T-helper 17 cell (primary cell): Measurements from ENCODE around the gene ARID3C. TPM values are rescaled to one million over a fixed set of nuclear protein-coding genes. Genes with fewer than 3 reads are reported as not detected.

Experiments used
- ATAC-seq: fragments of 150-1000 bp; cut with Tn5 transposase; 2 replicates; pipeline ENCODE4 v1.10.0; 2021; ENCODE audit warnings: mild to moderate bottlenecking, moderate library complexity
- DNase-seq, 3 donors: peaks; one replicate each; pipeline versions ENCODE4 v3.0.0 to v3.0.0-alpha.2; 2020 to 2021
- H3K9me3 ChIP-seq: one replicate; pipeline ENCODE4 v1.7.0; 2013; ENCODE audit warnings: low read length, mild to moderate bottlenecking; ENCODE audit not compliant: control insufficient read depth, poor library complexity, severe bottlenecking
- H3K27ac Mint-ChIP-seq: one replicate; pipeline ENCODE4 v1.8.0; 2022; ENCODE audit warnings: mild to moderate bottlenecking, moderate library complexity, mixed read lengths
- H3K27me3 Mint-ChIP-seq: one replicate; pipeline ENCODE4 v1.8.0; 2022; ENCODE audit warnings: mixed read lengths
- H3K36me3 Mint-ChIP-seq: one replicate; pipeline ENCODE4 v1.8.0; 2022; ENCODE audit warnings: low read depth, mixed read lengths
- H3K4me1 Mint-ChIP-seq: one replicate; pipeline ENCODE4 v1.8.0; 2022; ENCODE audit warnings: mild to moderate bottlenecking, mixed read lengths
- H3K4me3 Mint-ChIP-seq: one replicate; pipeline ENCODE4 v1.8.0; 2022; ENCODE audit warnings: mild to moderate bottlenecking, moderate library complexity, mixed read lengths
- total RNA-seq, 4 donors: library from RNA in 2 of 4; stranded (reverse) in 2 of 4; gene quantifications; one replicate each; pipeline ENCODE4 v1.2.3 and lab custom pipeline; 2022 to 2026

ARID3C gene
- total RNA-seq, 2 donors from 2014 or later: 0.27 TPM; not detected in 1

DNA sequence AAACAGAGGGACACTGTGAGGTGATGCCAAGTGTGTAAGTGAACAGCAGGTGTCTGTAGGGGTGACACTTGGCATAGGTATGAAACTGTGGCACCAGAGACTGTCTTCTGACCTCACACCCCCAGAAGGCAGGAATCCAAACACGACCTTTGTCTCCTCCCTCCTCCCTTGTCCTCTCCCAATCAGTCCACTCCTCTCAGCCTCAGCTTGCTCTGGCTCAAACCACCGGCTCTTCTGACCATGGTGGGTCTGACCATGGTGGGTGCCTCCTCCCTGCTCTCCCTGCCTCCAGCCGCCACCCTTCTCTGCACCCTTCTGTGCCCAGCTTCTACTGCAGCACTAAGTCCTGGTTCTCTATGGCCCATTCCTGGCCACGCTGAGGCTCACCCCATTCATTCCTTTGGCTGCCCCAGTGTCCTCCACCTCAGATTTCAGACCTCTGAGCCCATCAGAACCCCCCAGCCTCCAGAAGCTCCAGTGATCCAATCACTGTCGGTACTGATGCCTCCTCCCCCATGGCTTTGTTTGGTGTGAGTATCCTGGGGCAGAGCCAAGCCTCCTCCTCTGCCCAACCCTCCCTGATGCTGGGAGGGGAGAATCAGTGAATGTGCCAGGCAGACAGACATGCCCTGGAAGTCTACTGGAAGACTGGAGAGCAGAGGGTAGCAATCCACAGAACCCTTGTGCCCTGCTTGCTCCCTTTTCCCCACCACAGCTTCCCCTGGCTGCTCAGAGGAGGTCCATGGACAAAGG, 1.7 kb upstream of the ARID3C start:
- no peaks in the 10 kb centered on the region for H3K9me3 ChIP-seq
- Mint-ChIP-seq H3K27ac (no peak overlapping the region), H3K36me3 (peaks cover 11% of the 10 kb centered on the region), H3K4me3 (peak overlapping the region; percentile 87), H3K27me3 (peaks cover 42% of the 10 kb centered on the region), H3K4me1 (peaks cover 40% of the 10 kb centered on the region)
- DNase-seq (no peak), ATAC-seq (no peak)

DNA sequence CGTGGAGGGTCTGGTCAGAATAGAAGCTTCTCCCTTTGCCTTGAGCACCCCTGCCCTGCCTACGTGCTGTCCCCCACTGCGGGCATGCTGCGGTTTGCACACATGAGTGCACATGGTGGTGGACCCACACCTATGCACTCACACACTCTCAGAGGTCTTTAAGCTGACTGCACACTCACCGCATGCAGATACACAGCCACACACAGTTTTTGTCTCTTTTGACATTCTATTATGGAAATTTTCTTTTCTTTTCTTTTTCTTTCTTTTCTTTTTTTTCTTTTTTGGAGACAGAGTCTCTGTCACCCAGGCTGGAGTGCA, 584 bp upstream of the ARID3C start:
- Mint-ChIP-seq H3K27me3 (peaks cover 50% of the 10 kb centered on the region), H3K36me3 (peaks cover 11% of the 10 kb centered on the region), H3K4me3 (peak overlapping the region; percentile 87), H3K4me1 (peaks cover 35% of the 10 kb centered on the region), H3K27ac (peak overlapping the region; percentile 68)
- ATAC-seq: no peak
- DNase-seq: no peak
- H3K9me3 ChIP-seq: no peaks in the 10 kb centered on the region

DNA sequence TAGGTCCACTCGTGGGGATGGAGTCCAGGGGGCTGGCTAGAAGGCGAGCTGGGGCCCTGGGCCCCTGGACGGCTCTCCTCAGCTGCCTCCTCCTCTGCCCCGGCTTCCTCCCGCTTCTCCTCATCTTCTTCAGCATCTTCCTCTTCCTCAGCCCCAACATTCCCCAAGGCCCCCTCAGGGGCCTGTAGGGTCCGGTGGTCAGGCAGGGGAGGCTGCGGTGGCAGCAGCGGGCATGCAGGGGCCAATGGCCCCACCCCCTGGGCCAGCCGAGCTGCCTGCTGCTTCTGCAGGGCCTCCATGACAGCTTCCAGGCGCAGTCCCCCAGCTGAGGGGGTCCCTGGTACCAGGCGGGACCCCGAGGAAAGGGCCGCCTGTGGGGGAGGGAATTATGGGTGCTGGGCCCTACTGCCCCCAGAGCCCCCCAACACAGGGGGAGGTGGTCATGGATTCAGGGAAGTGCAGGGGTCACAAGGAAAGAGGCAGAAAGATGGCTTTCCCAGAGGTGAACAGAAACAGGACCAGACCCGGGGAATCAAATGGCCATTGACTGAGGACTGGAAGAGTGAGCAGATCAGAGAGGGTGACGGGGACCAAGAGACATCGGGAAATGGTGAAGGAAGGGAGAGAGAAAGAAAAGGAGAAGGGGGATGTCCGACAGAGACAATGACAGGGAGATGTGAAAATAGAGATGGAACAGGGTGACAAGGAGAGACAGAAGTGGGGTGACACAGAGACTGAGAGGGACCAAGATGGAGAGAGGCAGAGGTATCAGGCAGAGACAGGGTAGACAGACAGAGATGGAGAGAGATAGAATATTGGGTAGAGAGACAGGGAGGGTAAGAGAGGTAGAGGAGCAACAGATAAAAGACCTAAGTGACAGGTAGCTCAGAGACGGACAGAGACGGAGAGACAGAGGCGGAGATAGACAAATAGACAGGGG, 880 bp downstream of the ARID3C start:
- H3K27ac Mint-ChIP-seq: no peak overlapping the region
- no peak for DNase-seq
- H3K36me3 Mint-ChIP-seq: peaks cover 14% of the 10 kb centered on the region
- no peaks in the 10 kb centered on the region for H3K9me3 ChIP-seq
- H3K4me3 Mint-ChIP-seq: peak overlapping the region; percentile 98
- H3K4me1 Mint-ChIP-seq: peaks cover 31% of the 10 kb centered on the region
- peaks cover 62% of the 10 kb centered on the region for H3K27me3 Mint-ChIP-seq
- peak; percentile 10 for ATAC-seq

DNA sequence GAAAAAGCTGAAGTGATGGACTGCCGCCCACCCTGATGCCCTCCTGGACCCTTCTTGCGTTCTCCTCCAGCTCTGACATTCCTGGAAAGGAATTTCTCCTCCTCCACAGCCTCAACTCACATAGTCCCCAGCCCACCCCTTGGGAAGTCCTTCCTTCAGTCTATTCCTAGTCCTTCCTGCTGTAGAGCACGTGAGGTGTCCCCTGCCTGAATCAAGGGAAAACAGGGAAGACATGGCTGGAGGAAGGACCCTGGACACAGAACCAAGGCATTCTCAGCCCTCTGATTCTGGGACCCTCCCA, 3.7 kb downstream of the ARID3C start:
- H3K9me3 ChIP-seq: no peaks in the 10 kb centered on the region
- DNase-seq (no peak), ATAC-seq (no peak)
- no peak overlapping the region for H3K27ac Mint-ChIP-seq
- peaks cover 29% of the 10 kb centered on the region for H3K4me1 Mint-ChIP-seq
- H3K4me3 Mint-ChIP-seq: no peak overlapping the region
- H3K27me3 Mint-ChIP-seq: peaks cover 77% of the 10 kb centered on the region
- H3K36me3 Mint-ChIP-seq: peaks cover 17% of the 10 kb centered on the region

DNA sequence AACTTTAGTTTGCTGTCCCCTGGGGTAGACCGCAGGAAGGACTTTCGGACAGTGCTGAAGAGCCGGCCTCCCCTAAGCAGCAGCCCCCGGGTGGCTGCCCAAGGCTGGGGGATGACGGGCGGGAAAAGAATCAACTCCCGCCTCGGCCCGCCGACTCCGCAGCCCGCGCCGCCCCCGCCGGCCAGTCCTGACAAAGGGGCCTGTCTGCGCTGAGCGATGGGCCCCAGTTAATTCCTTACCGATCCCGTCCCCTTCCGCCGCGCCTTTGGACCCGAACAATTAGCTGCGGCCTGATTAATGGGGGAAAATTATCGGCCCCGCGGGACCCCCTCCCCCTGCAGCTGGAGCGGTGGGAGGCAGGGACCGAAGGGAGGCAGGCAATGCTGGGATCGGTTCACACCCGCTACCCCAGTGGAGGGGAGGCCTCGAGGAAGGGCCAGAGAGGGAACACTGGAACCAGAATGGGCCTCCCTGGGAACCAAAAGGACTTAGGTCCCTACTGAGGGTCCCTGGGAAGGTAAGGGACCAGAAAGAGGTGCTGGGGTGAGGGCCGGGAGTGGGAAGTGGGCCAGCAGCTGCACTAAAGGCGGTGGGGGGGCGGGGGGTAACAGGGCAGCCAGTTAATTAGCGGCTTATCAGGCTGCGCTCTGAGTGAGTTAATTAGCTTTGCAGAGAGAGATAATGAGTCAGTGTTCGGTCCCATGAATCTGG, 4.2 kb downstream of the ARID3C start:
- H3K27me3 Mint-ChIP-seq: peaks cover 72% of the 10 kb centered on the region
- H3K27ac Mint-ChIP-seq: no peak overlapping the region
- no peaks in the 10 kb centered on the region for H3K9me3 ChIP-seq
- no peak for DNase-seq
- ATAC-seq: no peak
- no peak overlapping the region for H3K4me3 Mint-ChIP-seq
- peaks cover 31% of the 10 kb centered on the region for H3K4me1 Mint-ChIP-seq
- H3K36me3 Mint-ChIP-seq: peaks cover 17% of the 10 kb centered on the region

DNA sequence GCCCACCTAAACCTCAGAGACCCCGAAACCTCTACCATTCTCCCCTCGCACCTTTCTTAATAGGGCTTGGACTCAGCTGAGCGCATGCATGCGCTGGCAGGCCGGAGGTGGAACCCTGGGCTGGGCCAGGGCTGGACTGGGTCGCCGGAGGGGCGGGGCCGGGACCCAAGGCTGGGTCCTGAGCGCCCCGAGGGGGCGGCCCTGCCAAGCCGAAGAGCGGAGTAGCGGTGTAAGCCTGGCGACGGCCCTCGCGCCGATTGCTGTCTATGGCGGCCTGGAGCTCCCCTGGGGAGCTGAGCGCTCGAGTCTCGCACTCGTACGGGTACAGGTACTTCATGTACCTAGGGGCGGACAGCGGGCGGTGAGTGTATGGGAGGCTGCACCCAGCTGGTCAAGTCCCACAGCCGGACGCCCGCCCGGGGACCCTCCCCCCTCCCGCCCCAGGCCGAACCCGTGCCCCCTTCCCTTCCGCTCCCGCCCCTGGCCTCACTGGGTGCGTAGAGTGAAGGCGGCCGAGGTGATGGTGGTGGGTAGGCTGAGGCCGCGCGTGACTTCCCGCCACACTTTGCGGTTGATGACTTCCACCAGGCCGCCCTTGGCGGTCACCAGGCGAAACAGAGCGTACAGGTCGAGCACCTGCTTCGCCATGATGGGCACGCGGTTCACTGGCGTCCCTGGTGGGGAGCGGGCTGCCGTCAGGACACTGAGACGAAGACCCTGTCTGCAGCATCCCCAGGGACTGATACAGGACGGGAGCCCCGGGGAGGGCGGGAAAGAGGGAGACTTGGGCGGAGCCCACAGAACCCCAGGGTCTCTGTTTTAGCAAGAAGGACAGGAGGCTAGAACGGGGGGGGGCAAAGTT, 5.3 kb downstream of the ARID3C start:
- DNase-seq (no peak), ATAC-seq (no peak)
- H3K27ac Mint-ChIP-seq: no peak overlapping the region
- H3K36me3 Mint-ChIP-seq: peaks cover 17% of the 10 kb centered on the region
- peaks cover 65% of the 10 kb centered on the region for H3K27me3 Mint-ChIP-seq
- peak overlapping the region; percentile 45 for H3K4me3 Mint-ChIP-seq
- H3K4me1 Mint-ChIP-seq: peaks cover 35% of the 10 kb centered on the region
- H3K9me3 ChIP-seq: no peaks in the 10 kb centered on the region

DNA sequence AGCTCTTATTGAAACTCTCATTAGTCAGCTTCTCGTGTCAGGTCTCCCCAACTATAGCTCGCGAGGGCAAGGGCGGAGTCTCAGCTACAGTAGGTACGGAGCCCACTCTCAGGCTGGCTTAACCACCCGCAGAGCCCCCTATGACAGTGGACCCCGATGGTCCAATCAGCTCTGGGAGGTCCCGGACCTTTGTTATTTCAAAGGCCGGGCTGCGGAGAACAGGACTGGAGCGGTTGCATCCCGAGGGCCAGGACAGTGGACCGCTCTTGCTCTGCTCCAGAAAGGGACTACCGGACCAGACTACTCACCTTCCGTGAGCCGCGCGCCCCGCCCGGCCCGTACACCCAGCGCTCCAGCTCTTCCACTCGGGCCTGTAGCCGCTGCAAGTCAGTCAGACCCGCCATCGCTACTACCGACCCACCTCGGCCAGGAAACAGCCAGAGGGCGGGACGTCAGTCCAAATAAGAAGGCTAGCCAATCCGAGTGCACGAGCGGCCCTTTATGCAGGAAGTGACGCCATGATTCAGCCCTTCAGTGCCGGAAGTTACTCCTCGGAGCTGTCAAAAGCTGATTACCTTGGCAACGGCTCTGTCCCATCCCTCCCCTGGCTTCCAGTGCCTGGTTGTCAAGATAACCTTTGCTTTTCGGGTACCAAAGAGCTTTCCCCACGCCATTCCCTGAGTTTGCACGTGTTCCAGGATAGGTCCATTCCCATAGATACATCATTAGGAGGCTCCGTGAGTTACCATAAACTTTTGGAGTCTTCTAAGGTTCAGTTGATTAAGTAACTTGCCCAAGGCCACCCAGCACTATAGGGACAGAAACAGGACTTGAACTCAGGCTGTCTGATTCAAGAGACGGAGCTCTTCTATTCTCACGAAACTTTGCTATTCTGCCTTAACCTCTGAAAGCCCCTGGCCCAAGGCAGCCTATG, 8.5 kb downstream of the ARID3C start, which contains the start of gene DCTN3:
Gene DCTN3, minus strand, starts transcription at position 435 of the 934 bp plus-strand sequence. Its CDS starts 31 bp downstream, at position 404.
- Mint-ChIP-seq H3K27ac (peak within 1 kb of the TSS; percentile 98), H3K4me3 (peak within 1 kb of the TSS; percentile 94), H3K27me3 (peaks cover 36% of the 10 kb centered on the region), H3K36me3 (peaks cover 14% of the 10 kb centered on the region), H3K4me1 (peaks cover 33% of the 10 kb centered on the region)
- H3K9me3 ChIP-seq: no peaks in the 10 kb centered on the region
- peak; percentile 78 to 85 (median 81) for DNase-seq
- ATAC-seq: peak; percentile 99

DNA sequence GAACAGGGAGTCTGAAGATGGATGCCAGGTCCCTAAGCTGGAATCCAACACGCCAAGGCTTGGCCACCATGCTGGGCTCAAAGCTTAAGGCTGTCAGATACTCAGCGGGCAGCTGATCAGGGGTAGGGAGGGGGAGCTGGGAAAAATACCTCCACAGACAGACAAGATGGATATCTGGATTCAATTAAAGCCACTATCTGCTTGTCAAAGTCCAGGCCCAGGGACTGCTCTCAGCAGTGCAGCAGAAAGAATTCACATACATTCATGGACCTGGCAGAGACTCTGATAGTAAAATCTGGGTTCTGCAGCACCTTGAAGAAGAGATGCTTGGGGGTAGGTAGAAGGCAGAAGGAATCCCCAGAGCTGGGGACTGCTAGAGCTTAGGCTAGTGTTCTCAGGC, 13.7 kb downstream of the ARID3C start:
- H3K36me3 Mint-ChIP-seq: peaks cover 11% of the 10 kb centered on the region
- no peak overlapping the region for H3K4me3 Mint-ChIP-seq
- H3K27me3 Mint-ChIP-seq: no peaks in the 10 kb centered on the region
- ATAC-seq (no peak), DNase-seq (no peak)
- no peak overlapping the region for H3K27ac Mint-ChIP-seq
- peaks cover 38% of the 10 kb centered on the region for H3K4me1 Mint-ChIP-seq
- H3K9me3 ChIP-seq: no peaks in the 10 kb centered on the region

DNA sequence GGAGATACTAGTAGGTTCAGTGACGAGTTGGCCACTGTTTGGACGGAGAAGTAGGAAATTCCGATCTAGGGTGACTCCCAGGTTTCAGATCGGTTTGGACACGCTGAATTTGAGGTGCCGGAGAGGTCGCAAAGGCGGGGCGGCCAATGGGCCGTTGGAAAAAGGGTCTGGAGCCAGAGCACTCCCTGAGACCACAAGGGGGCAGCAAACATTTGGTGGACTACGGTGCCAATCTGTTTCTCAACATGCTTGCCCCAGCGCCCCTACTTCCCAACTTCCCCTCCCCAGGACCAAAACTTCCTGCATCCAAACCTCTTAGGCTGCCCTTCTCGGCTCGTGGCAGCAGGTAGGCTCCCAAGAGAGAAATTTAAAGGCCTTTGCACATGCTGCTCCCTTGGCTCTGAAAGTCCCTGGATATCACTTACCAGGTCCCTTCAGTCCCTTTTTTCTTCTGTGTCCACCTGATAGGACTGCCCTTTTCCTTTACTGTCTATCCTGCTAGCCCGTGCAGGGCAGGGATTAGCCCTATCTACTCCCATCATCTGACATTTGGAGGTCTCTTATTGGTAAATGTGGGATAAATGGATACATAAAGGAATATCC, 16.0 kb downstream of the ARID3C start:
- DNase-seq (peak; percentile 49 to 55 (median 54)), ATAC-seq (peak; percentile 49)
- H3K27me3 Mint-ChIP-seq: no peaks in the 10 kb centered on the region
- H3K27ac Mint-ChIP-seq: peak overlapping the region; percentile 93
- H3K4me3 Mint-ChIP-seq: peak overlapping the region; percentile 94
- H3K9me3 ChIP-seq: no peaks in the 10 kb centered on the region
- peaks cover 11% of the 10 kb centered on the region for H3K36me3 Mint-ChIP-seq
- H3K4me1 Mint-ChIP-seq: peaks cover 28% of the 10 kb centered on the region

DNA sequence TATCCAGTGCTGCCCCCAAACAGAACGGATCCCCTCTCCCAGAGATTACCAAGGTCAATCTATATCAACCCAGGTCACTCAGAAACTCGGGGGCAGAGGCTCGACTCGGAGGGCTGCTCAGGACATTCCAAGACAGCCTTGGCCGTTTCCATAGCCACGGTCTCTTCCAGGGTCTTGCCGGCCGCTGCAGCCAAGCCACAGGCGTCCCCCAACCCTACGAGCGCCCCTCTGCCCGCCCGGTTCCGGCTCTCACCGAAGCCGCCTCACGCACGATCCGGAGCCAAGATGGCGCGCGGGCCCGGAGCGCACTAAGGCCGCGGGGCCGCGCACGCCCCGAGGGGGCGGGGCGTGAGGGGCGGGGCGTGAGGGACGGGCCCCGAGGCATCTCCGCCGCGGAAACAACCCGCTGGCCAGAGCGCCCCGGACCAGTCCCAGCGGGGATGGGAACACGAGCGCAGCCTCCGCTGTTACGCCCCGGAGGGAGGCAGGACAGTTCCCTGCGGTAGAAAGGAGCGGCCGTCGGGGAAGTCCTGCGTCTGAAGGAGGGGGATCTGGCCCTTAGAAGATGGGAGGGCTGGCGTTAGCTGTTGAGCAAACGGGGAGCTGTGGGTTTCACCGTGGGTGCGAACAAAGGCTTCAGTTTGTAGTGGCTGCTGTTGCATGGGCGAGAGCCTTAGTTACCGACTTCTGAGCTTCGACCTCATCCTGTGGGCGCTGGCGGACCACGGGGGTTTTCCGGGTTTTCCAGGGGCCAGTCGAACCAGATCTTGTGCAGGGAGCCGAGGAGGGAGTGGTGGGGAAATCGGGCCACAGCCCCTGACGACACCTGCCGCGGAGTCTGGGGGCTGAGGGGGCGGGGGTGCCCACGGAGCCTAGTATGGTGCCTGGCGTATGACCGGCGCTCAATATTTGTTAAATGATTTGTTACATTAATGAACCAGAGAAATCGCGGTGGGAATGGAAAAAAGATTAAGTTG, 16.8 kb downstream of the ARID3C start, which contains the start of gene RPP25L:
Gene RPP25L, minus strand, starts transcription at position 287 of the 977 bp plus-strand sequence. CDS start 801 bp downstream, outside the sequence.
- Mint-ChIP-seq H3K4me3 (peak within 1 kb of the TSS; percentile 94), H3K27me3 (no peaks in the 10 kb centered on the region), H3K27ac (peak within 1 kb of the TSS; percentile 93), H3K4me1 (peaks cover 28% of the 10 kb centered on the region), H3K36me3 (peaks cover 11% of the 10 kb centered on the region)
- ATAC-seq: peak; percentile 92
- peak; percentile 74 to 91 (median 82) for DNase-seq
- no peaks in the 10 kb centered on the region for H3K9me3 ChIP-seq
